GM18861 (cell line): ENCODE results near the gene RCAN3.
"Not testable (repeated sequence)": the region's sequence is repeated elsewhere in the genome, so short reads cannot be mapped to it uniquely, and the experiment has no call there.

Experiments
- ATAC-seq: cut with Tn5 transposase; IDR thresholded peaks from one replicate; pipeline ENCODE4 v1.9.1; 2021; ENCODE audit not compliant: unreplicated experiment

RCAN3 gene

DNA sequence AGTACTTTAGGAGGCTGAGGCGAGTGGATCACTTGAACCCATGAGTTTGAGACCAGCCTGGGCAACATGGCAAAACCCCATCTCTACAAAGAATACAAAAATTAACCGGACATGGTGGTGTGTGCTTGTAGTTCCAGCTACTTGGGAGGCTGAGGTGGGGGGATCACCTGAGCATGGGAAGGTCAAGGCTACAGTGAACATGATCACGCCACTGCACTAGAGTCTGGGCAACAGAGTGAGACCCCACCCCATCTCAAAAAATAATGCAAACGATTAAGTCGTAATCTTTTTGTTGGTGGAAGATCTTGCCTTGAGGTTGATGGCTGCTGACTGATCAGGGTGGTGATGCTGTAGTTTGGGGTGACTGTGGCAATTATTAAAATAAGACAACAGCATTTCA, 6.3 kb downstream of the RCAN3 start:
- no peak for ATAC-seq

DNA sequence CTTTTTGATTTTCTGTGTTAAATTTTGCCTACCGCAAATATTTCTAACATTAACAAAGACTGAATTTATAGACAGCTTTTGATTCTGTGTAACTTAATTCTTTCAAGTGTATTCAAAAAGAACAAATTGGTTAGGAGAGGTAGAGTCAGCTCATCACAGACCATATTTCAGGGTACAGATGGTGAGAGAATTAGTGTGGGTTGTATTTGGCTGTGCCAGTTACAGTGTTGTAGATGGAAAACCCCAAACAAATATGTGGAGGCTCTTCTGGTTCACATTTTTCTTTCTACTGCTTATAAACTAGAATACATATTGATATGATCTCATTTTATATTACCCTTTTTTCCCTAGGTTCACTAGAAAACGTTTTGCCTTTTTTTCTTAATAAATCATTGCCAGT, 11.1 kb downstream of the RCAN3 start:
- no peak for ATAC-seq

- ATAC-seq, result no peak
Observed at GRCh38 chr1:24514946-24515345, 12.3 kb downstream of the RCAN3 start.

DNA sequence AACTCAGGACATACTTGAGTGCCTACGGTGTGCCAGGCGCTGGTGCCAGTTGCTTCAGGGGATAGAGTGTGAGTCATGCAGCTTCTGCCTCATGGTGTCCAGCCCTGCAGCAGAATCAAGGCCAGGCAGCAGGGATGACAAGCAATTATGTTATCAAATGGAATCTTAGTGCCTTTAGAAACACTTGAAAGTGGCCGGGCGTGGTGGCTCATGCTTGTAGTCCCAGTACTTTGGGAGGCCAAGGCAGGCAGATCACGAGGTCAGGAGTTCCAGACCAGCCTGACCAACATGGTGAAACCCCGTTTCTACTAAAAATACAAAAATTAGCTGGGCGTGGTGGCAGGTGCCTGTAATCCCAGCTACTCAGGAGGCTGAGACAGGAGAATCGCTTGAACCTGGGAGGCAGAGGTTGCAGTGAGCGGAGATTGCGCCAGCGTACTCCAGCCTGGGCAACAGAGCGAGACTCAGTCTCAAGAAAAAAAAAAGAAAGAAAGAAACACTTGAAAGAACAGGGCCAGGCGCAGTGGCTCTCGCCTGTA, 13.1 kb downstream of the RCAN3 start:
- ATAC-seq, result not testable (repeated sequence)

DNA sequence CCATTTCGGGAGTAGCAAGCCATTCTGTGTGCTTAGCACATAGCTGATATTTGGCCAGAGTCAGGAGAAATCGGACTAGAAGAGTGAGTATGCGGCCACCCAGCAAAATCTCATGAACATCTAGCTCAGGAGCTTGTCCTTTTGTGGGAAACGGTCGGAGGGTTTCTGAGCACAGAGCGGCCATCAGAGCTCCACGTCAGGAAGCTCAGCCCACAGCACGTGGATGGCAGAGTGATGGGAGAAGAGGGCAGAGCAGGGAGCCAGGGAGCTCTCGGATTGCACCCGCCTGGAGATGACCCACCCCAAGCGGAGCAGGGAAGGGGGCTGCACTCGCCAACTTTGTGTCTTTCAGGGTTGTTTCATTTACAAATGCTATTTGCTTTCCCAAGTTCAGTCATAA, 13.9 kb downstream of the RCAN3 start:
- no peak for ATAC-seq

- ATAC-seq, result no peak
Observed at GRCh38 chr1:24517898-24518297, 15.3 kb downstream of the RCAN3 start.

GRCh38 chr1:24520282-24520681, 17.6 kb downstream of the RCAN3 start:
- ATAC-seq, result not testable (repeated sequence)

DNA sequence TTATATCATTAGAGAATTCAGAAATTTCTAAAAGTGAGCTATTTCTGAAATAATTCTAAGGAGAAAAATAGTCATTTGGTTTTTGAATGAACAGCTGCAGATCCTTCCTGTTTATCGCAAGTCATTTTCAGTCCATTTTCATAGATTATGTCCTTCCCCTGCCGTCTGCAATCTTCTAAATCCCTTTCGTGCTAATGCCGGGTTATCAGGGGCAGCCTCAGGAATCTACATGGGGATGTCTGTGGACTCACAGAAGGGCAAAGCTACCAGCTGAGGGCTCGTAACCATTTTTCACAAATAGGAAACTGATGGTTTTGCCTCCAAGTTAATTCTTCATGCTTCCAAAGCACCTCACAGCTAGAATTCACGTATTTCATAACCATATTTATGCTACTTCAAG, 23.0 kb downstream of the RCAN3 start:
- ATAC-seq, result no peak

DNA sequence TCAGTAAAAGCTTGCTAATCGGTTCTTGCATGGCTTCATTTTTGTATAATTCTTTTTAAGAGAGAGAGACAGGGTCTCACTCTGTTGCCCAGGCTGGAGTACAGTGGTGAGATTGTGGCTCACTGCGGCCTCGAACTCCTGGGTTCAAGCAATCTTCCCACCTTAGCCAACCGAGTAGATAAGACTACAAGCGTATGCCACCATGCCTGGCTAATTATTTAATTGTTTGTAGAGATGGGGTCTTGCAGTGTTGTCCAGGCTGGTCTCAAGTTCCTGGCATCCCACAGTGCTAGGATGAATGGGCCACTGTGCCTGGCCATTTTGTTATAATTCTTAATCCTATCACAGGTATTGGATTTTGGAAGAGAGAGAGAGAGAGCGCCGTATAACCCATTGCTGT, 23.4 kb downstream of the RCAN3 start:
- ATAC-seq, result no peak

GRCh38 chr1:24526940-24527542, 24.4 kb downstream of the RCAN3 start:
- no peak for ATAC-seq

DNA sequence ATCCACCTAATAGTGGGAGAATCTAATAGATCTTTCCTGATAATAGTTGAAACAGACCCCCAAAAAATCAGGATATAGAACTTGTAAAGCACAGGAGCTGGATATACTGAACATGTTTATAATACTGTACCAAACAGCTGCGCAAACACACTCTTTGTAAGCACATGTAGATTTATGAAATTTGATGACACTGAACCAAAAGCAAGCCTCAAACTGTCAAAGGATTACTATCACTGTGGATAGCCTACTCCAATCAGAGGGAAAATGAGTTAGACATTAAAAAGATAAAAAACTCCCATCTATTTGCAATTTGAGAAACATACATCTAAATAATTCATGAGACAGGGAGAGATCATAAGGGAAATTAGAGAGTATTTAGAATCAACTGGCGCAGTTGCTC, 26.1 kb downstream of the RCAN3 start:
- ATAC-seq, result no peak

GRCh38 chr1:24529292-24529691, 26.7 kb downstream of the RCAN3 start:
- ATAC-seq, result not testable (repeated sequence)

GRCh38 chr1:24535021-24535424, 32.4 kb downstream of the RCAN3 start:
- no peak for ATAC-seq

DNA sequence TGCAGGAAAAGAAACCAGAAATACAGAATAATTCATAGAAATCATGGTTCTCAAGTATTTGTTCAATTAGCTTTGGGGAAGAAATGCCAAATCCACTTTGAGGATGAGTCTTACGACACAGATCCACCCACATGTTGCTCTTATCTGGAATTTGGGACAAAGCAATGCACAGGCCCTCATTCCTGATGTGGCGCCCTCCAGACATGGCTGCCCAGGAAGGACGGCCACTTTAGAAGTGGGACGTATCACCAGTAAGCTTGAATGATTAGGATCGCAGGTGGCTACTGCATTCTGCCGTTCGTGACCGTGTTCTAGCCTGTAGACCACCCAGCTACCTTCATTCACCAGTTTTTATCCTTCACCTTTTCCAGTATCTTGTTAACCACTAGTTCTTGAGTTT, 33.1 kb downstream of the RCAN3 start:
- no peak for ATAC-seq

GRCh38 chr1:24536391-24536840, 33.8 kb downstream of the RCAN3 start:
- peak; percentile 62 for ATAC-seq

- ATAC-seq, result no peak
Observed at GRCh38 chr1:24540051-24540905, 37.6 kb downstream of the RCAN3 start.

- no peak for ATAC-seq
Observed at GRCh38 chr1:24540906-24541710, 38.5 kb downstream of the RCAN3 start.

GRCh38 chr1:24541711-24542346, 39.2 kb downstream of the RCAN3 start:
- ATAC-seq, result no peak

GRCh38 chr1:24544239-24544638, 41.6 kb downstream of the RCAN3 start:
- no peak for ATAC-seq

GRCh38 chr1:24545662-24546061, 43.0 kb downstream of the RCAN3 start:
- no peak for ATAC-seq

DNA sequence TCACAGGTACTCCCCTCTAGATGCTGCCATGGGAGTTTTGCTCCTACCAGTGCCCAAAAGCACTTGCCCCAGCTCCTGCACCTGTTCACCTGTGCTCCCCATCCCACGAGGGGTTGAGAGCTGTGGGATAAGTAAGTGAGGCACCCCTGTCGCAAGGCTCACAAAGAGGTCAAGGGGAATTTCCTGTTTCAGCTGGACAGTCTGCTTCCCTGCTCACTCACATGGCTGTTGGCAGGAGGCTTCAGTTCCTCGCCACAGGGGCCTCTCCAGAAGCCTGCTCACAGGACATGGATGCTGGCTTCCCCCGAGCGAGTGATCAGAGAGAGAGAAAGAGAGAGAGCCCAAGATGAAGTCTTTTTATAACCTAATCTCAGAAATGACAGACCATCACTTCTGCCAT, 44.6 kb downstream of the RCAN3 start:
- ATAC-seq, result no peak
